AG04449 (cell line): ENCODE results near the gene CINP.
A peak's percentile ranks its signal among the peaks of the same experiment; 100 is the strongest.
"Not testable (repeated sequence)": the region's sequence is repeated elsewhere in the genome, so short reads cannot be mapped to it uniquely, and the experiment has no call there.

Experiments
- CTCF ChIA-PET: fragments of 350-600 bp; formaldehyde crosslinking; extraction: SDS; loops from one replicate; lab custom pipeline; 2021; ENCODE audit warnings: antibody characterized with exemption; lab: Yijun Ruan, JAX
- POLR2A ChIA-PET: fragments of 400-600, 350-600 bp; formaldehyde crosslinking; extraction: SDS; loops from one replicate; lab custom pipeline; 2020; ENCODE audit warnings: antibody characterized with exemption, inconsistent platforms; lab: Yijun Ruan, JAX
- DNase-seq: peaks from one replicate; pipeline ENCODE4 v3.0.0-alpha.2; 2010; ENCODE audit warnings: low read depth, low spot score
- H3K4me3 ChIP-seq: 2 replicates; pipeline ENCODE4 v1.5.1; 2011; ENCODE audit warnings: low read depth, mild to moderate bottlenecking, control low read depth, low read length
- CTCF ChIP-seq: IDR thresholded peaks from one replicate; pipeline ENCODE4 v1.5.1; 2011; ENCODE audit warnings: mild to moderate bottlenecking, moderate library complexity, low read length, control low read depth, inconsistent platforms; ENCODE audit not compliant: insufficient read depth; ENCODE audit errors: missing control alignments

CINP gene

GRCh38 chr14:102362084-102362483 is 606 bp downstream of the CINP start:
- POLR2A ChIA-PET: interaction anchor here (1.0 kb wide), 2 partner anchors 26 to 27 kb away, joined by 3 read pairs; no protein-coding TSS in a partner anchor
- no peak for TF ChIP-seq CTCF
- peak overlapping the region; percentile 89 for H3K4me3 ChIP-seq
- CTCF ChIA-PET: interaction anchor here (1.1 to 1.4 kb wide), 4 partner anchors 11 to 42 kb away, joined by 3 read pairs; partner anchors contain the start of gene ZNF839
- peak; percentile 3 for DNase-seq

- no peak overlapping the region for H3K4me3 ChIP-seq
- no peak for TF ChIP-seq CTCF
- CTCF ChIA-PET: no interaction called here
- POLR2A ChIA-PET: no interaction called here
- DNase-seq: no peak
These were observed 2.3 kb downstream of the CINP start for GRCh38 chr14:102360388-102360787.

- DNase-seq: no peak
- POLR2A ChIA-PET: no interaction called here
- no peak for TF ChIP-seq CTCF
- no peak overlapping the region for H3K4me3 ChIP-seq
- CTCF ChIA-PET: interaction anchor here (1.6 kb wide), 1 partner anchor 9 kb away, joined by 5 read pairs; no protein-coding TSS in a partner anchor
These were observed 3.3 kb downstream of the CINP start for GRCh38 chr14:102359341-102359740.

GRCh38 chr14:102356280-102356679 is 6.4 kb downstream of the CINP start:
- H3K4me3 ChIP-seq: no peak overlapping the region
- TF ChIP-seq CTCF: no peak
- ChIA-PET POLR2A (no interaction called here), CTCF (no interaction called here)
- DNase-seq: no peak

GRCh38 chr14:102353126-102353619 is 9.5 kb downstream of the CINP start:
- ChIA-PET CTCF (interaction anchor here (1.2 to 1.4 kb wide), 2 partner anchors 10 to 38 kb away, joined by 3 read pairs; no protein-coding TSS in a partner anchor), POLR2A (no interaction called here)
- no peak overlapping the region for H3K4me3 ChIP-seq
- TF ChIP-seq CTCF: no peak
- no peak for DNase-seq

GRCh38 chr14:102352213-102352612 is 10.5 kb downstream of the CINP start:
- no peak overlapping the region for H3K4me3 ChIP-seq
- DNase-seq: no peak
- CTCF ChIA-PET: interaction anchor here (1.2 kb wide), 1 partner anchor 37 kb away, joined by 3 read pairs; no protein-coding TSS in a partner anchor
- no peak for TF ChIP-seq CTCF
- POLR2A ChIA-PET: interaction anchor here (1.4 kb wide), 1 partner anchor 19 kb away, joined by 3 read pairs; no protein-coding TSS in a partner anchor

- ChIA-PET POLR2A (interaction anchor here (1.4 kb wide), 1 partner anchor 18 kb away, joined by 3 read pairs; no protein-coding TSS in a partner anchor), CTCF (interaction anchor here (1.2 to 1.3 kb wide), 2 partner anchors 10 to 36 kb away, joined by 3 read pairs; no protein-coding TSS in a partner anchor)
- H3K4me3 ChIP-seq, DNase-seq: not testable (repeated sequence)
These were observed 11.1 kb downstream of the CINP start for GRCh38 chr14:102351593-102351992.
